ENCODE data around the gene ITPKB.

The ITPKB gene

GRCh38 chr1:226738995-226739695 is at the start of gene ITPKB:
ITPKB (minus strand) TSS chr1:226739282; CDS start chr1:226737458, 1,824 bp downstream.
- Histone ChIP-seq H3K9me3 (ENCODE audit: control insufficient read depth in 2 of 2, low read length in 2 of 2) (peaks cover 0 to 3% of the 10 kb centered on the region in 2 donors), H3K4me3 (ENCODE audit: low read length in 2 of 2) (peak within 1 kb of the TSS; percentile 89 to 91), H3K4me1 (ENCODE audit: control insufficient read depth, insufficient read depth, low read length) (peaks cover 40% of the 10 kb centered on the region), H3K27ac (ENCODE audit: low read length) (peak within 1 kb of the TSS; percentile 96), H3K9ac (ENCODE audit: low read length in 2 of 2) (peak within 1 kb of the TSS; percentile 96 to 97), H3K36me3 (ENCODE audit: control insufficient read depth in 2 of 2, insufficient read depth in 2 of 2, low read length in 2 of 2) (peaks cover 3 to 19% of the 10 kb centered on the region in 2 donors), H3K27me3 (ENCODE audit: control insufficient read depth in 1 of 2, insufficient read depth in 2 of 2, low read length in 2 of 2) (no peaks in the 10 kb centered on the region)

GRCh38 chr1:226787638-226788037 is 48.6 kb upstream of the ITPKB start:
- Histone ChIP-seq H3K36me3 (ENCODE audit: control insufficient read depth in 2 of 2, insufficient read depth in 2 of 2, low read length in 2 of 2) (no peaks in the 10 kb centered on the region), H3K4me3 (ENCODE audit: low read length in 2 of 2) (peak overlapping the region in 1 of 2 donors; percentile 24), H3K27me3 (ENCODE audit: control insufficient read depth in 1 of 2, insufficient read depth in 2 of 2, low read length in 2 of 2) (no peaks in the 10 kb centered on the region), H3K9ac (ENCODE audit: low read length in 2 of 2) (no peak overlapping the region), H3K27ac (ENCODE audit: low read length) (peak overlapping the region; percentile 74), H3K4me1 (ENCODE audit: control insufficient read depth, insufficient read depth, low read length) (peaks cover 28% of the 10 kb centered on the region), H3K9me3 (ENCODE audit: control insufficient read depth in 2 of 2, low read length in 2 of 2) (no peaks in the 10 kb centered on the region)

GRCh38 chr1:226787071-226787470 is 48.0 kb upstream of the ITPKB start:
- H3K9ac ChIP-seq (ENCODE audit: low read length in 2 of 2), result no peak overlapping the region
- H3K9me3 ChIP-seq (ENCODE audit: control insufficient read depth in 2 of 2, low read length in 2 of 2), result no peaks in the 10 kb centered on the region
- H3K4me3 ChIP-seq (ENCODE audit: low read length in 2 of 2), result no peak overlapping the region
- H3K27me3 ChIP-seq (ENCODE audit: control insufficient read depth in 1 of 2, insufficient read depth in 2 of 2, low read length in 2 of 2), result no peaks in the 10 kb centered on the region
- no peaks in the 10 kb centered on the region for H3K36me3 ChIP-seq (ENCODE audit: control insufficient read depth in 2 of 2, insufficient read depth in 2 of 2, low read length in 2 of 2)
- peak overlapping the region; percentile 74 for H3K27ac ChIP-seq (ENCODE audit: low read length)
- H3K4me1 ChIP-seq (ENCODE audit: control insufficient read depth, insufficient read depth, low read length), result peaks cover 28% of the 10 kb centered on the region

- H3K4me1 ChIP-seq (ENCODE audit: control insufficient read depth, insufficient read depth, low read length), result peaks cover 28% of the 10 kb centered on the region
- H3K36me3 ChIP-seq (ENCODE audit: control insufficient read depth in 2 of 2, insufficient read depth in 2 of 2, low read length in 2 of 2), result no peaks in the 10 kb centered on the region
- no peak overlapping the region for H3K9ac ChIP-seq (ENCODE audit: low read length in 2 of 2)
- no peaks in the 10 kb centered on the region for H3K27me3 ChIP-seq (ENCODE audit: control insufficient read depth in 1 of 2, insufficient read depth in 2 of 2, low read length in 2 of 2)
- H3K27ac ChIP-seq (ENCODE audit: low read length), result peak overlapping the region; percentile 74
- H3K9me3 ChIP-seq (ENCODE audit: control insufficient read depth in 2 of 2, low read length in 2 of 2), result no peaks in the 10 kb centered on the region
- H3K4me3 ChIP-seq (ENCODE audit: low read length in 2 of 2), result no peak overlapping the region
Measured at GRCh38 chr1:226786550-226786949, 47.5 kb upstream of the ITPKB start.

GRCh38 chr1:226785805-226786204 is 46.7 kb upstream of the ITPKB start:
- Histone ChIP-seq H3K9ac (ENCODE audit: low read length in 2 of 2) (no peak overlapping the region), H3K4me1 (ENCODE audit: control insufficient read depth, insufficient read depth, low read length) (peaks cover 28% of the 10 kb centered on the region), H3K4me3 (ENCODE audit: low read length in 2 of 2) (no peak overlapping the region), H3K27me3 (ENCODE audit: control insufficient read depth in 1 of 2, insufficient read depth in 2 of 2, low read length in 2 of 2) (no peaks in the 10 kb centered on the region), H3K9me3 (ENCODE audit: control insufficient read depth in 2 of 2, low read length in 2 of 2) (no peaks in the 10 kb centered on the region), H3K36me3 (ENCODE audit: control insufficient read depth in 2 of 2, insufficient read depth in 2 of 2, low read length in 2 of 2) (no peaks in the 10 kb centered on the region), H3K27ac (ENCODE audit: low read length) (peak overlapping the region; percentile 85)

GRCh38 chr1:226784081-226785049 is 45.3 kb upstream of the ITPKB start:
- H3K9me3 ChIP-seq (ENCODE audit: control insufficient read depth in 2 of 2, low read length in 2 of 2), result no peaks in the 10 kb centered on the region
- peak overlapping the region; percentile 85 for H3K27ac ChIP-seq (ENCODE audit: low read length)
- no peaks in the 10 kb centered on the region for H3K36me3 ChIP-seq (ENCODE audit: control insufficient read depth in 2 of 2, insufficient read depth in 2 of 2, low read length in 2 of 2)
- no peaks in the 10 kb centered on the region for H3K27me3 ChIP-seq (ENCODE audit: control insufficient read depth in 1 of 2, insufficient read depth in 2 of 2, low read length in 2 of 2)
- H3K9ac ChIP-seq (ENCODE audit: low read length in 2 of 2), result peak overlapping the region; percentile 55 to 60
- no peak overlapping the region for H3K4me3 ChIP-seq (ENCODE audit: low read length in 2 of 2)
- H3K4me1 ChIP-seq (ENCODE audit: control insufficient read depth, insufficient read depth, low read length), result peaks cover 32% of the 10 kb centered on the region

GRCh38 chr1:226782845-226783601 is 43.9 kb upstream of the ITPKB start:
- Histone ChIP-seq H3K9ac (ENCODE audit: low read length in 2 of 2) (no peak overlapping the region), H3K4me1 (ENCODE audit: control insufficient read depth, insufficient read depth, low read length) (peaks cover 40% of the 10 kb centered on the region), H3K27me3 (ENCODE audit: control insufficient read depth in 1 of 2, insufficient read depth in 2 of 2, low read length in 2 of 2) (no peaks in the 10 kb centered on the region), H3K9me3 (ENCODE audit: control insufficient read depth in 2 of 2, low read length in 2 of 2) (no peaks in the 10 kb centered on the region), H3K27ac (ENCODE audit: low read length) (no peak overlapping the region), H3K4me3 (ENCODE audit: low read length in 2 of 2) (no peak overlapping the region), H3K36me3 (ENCODE audit: control insufficient read depth in 2 of 2, insufficient read depth in 2 of 2, low read length in 2 of 2) (no peaks in the 10 kb centered on the region)

GRCh38 chr1:226781937-226782609 is 43.0 kb upstream of the ITPKB start:
- no peaks in the 10 kb centered on the region for H3K36me3 ChIP-seq (ENCODE audit: control insufficient read depth in 2 of 2, insufficient read depth in 2 of 2, low read length in 2 of 2)
- H3K9ac ChIP-seq (ENCODE audit: low read length in 2 of 2), result no peak overlapping the region
- H3K9me3 ChIP-seq (ENCODE audit: control insufficient read depth in 2 of 2, low read length in 2 of 2), result no peaks in the 10 kb centered on the region
- H3K4me1 ChIP-seq (ENCODE audit: control insufficient read depth, insufficient read depth, low read length), result peaks cover 37% of the 10 kb centered on the region
- H3K4me3 ChIP-seq (ENCODE audit: low read length in 2 of 2), result no peak overlapping the region
- H3K27me3 ChIP-seq (ENCODE audit: control insufficient read depth in 1 of 2, insufficient read depth in 2 of 2, low read length in 2 of 2), result no peaks in the 10 kb centered on the region
- H3K27ac ChIP-seq (ENCODE audit: low read length), result no peak overlapping the region

GRCh38 chr1:226779561-226779960 is 40.5 kb upstream of the ITPKB start:
- Histone ChIP-seq H3K4me1 (ENCODE audit: control insufficient read depth, insufficient read depth, low read length) (peaks cover 25% of the 10 kb centered on the region), H3K27me3 (ENCODE audit: control insufficient read depth in 1 of 2, insufficient read depth in 2 of 2, low read length in 2 of 2) (no peaks in the 10 kb centered on the region), H3K27ac (ENCODE audit: low read length) (peak overlapping the region; percentile 71), H3K4me3 (ENCODE audit: low read length in 2 of 2) (no peak overlapping the region), H3K36me3 (ENCODE audit: control insufficient read depth in 2 of 2, insufficient read depth in 2 of 2, low read length in 2 of 2) (no peaks in the 10 kb centered on the region), H3K9ac (ENCODE audit: low read length in 2 of 2) (no peak overlapping the region), H3K9me3 (ENCODE audit: control insufficient read depth in 2 of 2, low read length in 2 of 2) (no peaks in the 10 kb centered on the region)

GRCh38 chr1:226778657-226779058 is 39.6 kb upstream of the ITPKB start:
- no peaks in the 10 kb centered on the region for H3K9me3 ChIP-seq (ENCODE audit: control insufficient read depth in 2 of 2, low read length in 2 of 2)
- H3K4me1 ChIP-seq (ENCODE audit: control insufficient read depth, insufficient read depth, low read length), result peaks cover 16% of the 10 kb centered on the region
- H3K27me3 ChIP-seq (ENCODE audit: control insufficient read depth in 1 of 2, insufficient read depth in 2 of 2, low read length in 2 of 2), result no peaks in the 10 kb centered on the region
- no peaks in the 10 kb centered on the region for H3K36me3 ChIP-seq (ENCODE audit: control insufficient read depth in 2 of 2, insufficient read depth in 2 of 2, low read length in 2 of 2)
- H3K27ac ChIP-seq (ENCODE audit: low read length), result peak overlapping the region; percentile 71
- peak overlapping the region in 1 of 2 donors; percentile 44 for H3K4me3 ChIP-seq (ENCODE audit: low read length in 2 of 2)
- H3K9ac ChIP-seq (ENCODE audit: low read length in 2 of 2), result peak overlapping the region in 1 of 2 donors; percentile 21
